Erythroblast (primary cell): ENCODE measurements around the gene S1PR4.
"Not testable (repeated sequence)": the region's sequence is repeated elsewhere in the genome, so short reads cannot be mapped to it uniquely, and the experiment has no call there.

Experiments used
- DNase-seq, 2 experiments: peaks; one replicate each; lab custom pipeline; 2025; lab: John Stamatoyannopoulos, UW
- GATA1 ChIP-seq: IDR thresholded peaks from 2 replicates; pipeline ENCODE4 v1.6.1; 2011; ENCODE audit warnings: low read depth, mild to moderate bottlenecking, control low read depth, low read length, moderate library complexity
- POLR2A ChIP-seq: IDR thresholded peaks from 2 replicates; pipeline ENCODE4 v1.6.1; 2011; ENCODE audit warnings: mild to moderate bottlenecking, low read length

The S1PR4 gene

DNA sequence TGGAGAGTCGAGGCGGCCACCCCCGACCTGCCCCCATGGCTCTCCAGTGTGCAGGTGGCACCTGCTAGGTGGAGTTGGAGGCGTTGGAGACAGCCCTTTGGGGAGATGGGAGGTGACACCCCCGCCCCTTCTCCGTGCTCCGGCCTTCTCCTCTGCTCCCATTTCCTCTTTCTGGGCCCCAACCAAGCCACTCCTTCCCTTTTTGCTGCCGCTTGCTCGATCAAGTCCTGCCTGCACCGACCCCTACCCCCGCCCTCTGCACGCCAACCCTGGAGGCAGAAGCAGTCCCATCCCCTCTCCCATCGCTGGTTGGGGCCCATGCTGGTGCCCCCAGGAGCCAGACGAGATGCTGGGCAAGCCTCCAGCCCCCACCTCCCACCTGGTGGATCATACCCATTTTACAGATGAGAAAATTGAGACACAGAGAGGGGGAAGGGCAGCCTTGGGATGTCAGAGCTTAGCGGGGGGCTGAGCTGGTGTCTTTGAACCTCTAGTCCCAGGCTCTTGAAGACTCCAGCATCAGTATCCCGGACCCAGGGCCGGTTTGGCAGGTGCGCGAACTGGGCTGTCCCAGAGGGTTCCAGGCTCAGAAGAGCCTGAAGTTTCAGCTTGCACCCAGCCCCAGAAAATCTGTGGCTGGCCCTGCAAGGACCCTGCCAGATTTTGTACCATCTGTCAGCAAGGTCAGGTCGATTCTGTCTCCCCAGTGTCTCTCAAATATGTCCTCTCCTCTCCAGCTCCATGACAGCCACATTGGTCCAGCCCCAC is 32.5 kb upstream of the S1PR4 start:
- TF ChIP-seq GATA1 (no peak), POLR2A (no peak)
- no peak for DNase-seq

DNA sequence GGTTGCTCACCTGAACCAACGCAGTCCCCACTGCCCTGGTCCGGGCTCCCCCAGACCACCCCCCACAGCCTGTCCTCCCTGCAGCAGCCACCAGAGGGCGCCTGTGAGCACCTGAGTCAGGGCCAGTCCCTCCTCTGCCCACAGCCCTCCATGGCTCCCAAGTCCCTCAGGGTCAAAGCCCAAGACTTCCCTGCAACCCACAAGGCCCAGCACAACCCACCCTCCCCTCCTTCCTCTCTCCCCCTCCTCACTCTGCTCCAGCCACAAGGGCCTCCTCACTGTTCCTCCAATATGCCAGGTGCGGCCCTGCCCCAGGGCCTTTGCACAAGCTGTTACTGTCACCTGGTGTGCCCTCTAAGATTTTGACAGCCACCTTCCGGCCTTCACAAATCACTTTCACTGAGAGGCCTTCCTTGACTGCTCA is 31.9 kb upstream of the S1PR4 start:
- DNase-seq = peak in 1 of 2 experiments; percentile 63
- no peak for TF ChIP-seq POLR2A
- TF ChIP-seq GATA1 = no peak

DNA sequence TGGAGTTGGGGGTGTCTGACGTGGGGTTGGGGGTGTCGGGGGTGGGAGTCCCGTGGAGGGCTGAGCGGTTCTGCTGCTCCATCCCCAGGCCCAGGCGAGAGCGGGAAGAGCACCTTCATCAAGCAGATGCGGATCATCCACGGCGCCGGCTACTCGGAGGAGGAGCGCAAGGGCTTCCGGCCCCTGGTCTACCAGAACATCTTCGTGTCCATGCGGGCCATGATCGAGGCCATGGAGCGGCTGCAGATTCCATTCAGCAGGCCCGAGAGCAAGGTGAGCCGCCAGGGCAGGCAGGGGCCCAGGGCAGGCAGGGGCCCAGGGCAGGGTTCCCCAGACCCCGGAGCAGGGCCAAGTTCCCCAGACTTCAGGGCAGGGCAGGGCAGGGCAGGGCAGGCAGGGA is 30.1 kb upstream of the S1PR4 start:
- no peak for DNase-seq
- TF ChIP-seq GATA1 = no peak

DNA sequence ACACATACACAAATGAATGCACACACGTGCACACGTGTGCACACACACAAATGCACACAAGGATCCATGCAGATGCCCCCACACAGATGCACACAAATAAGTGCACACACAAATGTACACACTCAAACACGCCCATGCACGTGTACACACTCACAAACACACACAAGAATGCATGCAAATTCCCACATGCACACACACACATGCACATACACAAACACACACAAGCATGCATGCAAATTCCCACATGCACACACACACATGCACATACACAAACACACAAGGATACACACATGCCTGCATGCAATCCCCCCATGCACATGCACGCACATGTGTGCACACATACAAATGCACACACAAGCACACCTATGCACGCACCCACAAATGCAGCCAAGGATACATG is 29.5 kb upstream of the S1PR4 start:
- no peak for TF ChIP-seq GATA1
- TF ChIP-seq POLR2A = no peak
- DNase-seq = no peak

DNA sequence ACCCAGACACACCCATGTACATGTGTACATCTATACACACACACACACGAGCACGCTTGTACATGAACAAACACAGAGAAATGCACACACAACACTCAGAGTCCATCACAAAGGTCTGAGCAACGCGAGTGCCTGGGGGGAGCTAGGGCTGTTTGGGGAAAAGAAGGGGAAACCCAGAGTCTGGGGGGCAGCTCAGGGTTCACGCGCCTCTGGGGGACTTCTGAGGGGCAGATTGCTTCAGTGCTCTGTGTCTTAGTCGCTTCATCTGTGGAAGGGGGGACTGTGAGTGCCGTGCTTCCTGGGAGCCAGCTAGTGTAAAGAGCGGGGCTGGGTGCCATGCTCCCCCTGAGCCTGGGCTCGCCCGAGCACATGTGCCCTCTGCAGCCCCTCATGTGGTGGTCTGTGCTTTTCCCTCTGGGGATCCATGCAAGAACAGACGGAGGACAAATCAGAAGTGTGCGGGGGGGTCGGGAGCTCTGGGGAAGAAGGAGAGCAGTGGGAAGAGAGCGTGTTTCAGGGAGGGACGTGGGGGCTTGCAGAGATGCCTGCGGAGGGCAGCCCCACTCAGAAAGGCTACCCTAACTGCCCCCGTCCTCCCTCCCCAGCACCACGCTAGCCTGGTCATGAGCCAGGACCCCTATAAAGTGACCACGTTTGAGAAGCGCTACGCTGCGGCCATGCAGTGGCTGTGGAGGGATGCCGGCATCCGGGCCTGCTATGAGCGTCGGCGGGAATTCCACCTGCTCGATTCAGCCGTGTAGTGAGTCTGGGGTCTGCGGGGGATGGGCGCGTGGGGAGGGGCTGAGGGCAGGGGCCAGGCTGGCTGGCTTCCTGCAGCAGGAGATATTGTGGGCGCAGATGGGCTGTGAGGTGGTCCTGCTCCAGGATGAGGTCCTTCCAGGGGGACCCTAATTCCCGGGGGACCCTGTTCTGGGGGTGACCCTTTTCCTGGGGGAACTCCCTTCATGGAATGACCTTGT is 28.8 kb upstream of the S1PR4 start:
- TF ChIP-seq GATA1 = no peak
- TF ChIP-seq POLR2A = no peak
- DNase-seq = no peak

DNA sequence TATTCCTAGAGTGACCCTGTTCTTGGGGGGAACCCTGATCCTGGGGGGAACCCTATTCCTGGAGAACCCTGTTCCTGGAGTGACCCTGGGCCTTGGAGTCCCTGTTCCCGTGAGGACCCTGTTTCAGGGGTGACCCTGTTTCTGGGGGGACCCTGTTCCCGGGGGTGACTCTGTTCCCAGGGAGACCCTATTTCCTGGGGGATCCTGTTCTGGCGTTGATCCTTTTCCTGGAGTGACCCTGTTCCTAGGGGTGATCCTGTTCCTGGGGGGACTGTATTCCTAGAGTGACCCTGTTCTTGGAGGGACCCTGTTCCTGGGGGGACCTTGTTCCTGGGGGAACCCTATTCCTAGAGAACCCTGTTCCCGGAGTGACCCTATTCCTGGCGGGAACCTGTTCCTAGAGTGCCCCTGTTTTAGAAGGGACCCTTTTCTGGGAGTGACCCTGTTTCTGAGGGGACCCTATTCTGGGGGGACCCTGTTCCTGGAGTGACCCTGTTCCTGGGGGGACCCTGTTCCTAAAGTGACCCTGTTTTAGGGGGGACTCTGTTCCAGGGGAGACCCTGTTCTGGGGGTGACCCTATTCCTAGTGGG is 27.7 kb upstream of the S1PR4 start:
- TF ChIP-seq POLR2A (no peak), GATA1 (no peak)
- no peak for DNase-seq

DNA sequence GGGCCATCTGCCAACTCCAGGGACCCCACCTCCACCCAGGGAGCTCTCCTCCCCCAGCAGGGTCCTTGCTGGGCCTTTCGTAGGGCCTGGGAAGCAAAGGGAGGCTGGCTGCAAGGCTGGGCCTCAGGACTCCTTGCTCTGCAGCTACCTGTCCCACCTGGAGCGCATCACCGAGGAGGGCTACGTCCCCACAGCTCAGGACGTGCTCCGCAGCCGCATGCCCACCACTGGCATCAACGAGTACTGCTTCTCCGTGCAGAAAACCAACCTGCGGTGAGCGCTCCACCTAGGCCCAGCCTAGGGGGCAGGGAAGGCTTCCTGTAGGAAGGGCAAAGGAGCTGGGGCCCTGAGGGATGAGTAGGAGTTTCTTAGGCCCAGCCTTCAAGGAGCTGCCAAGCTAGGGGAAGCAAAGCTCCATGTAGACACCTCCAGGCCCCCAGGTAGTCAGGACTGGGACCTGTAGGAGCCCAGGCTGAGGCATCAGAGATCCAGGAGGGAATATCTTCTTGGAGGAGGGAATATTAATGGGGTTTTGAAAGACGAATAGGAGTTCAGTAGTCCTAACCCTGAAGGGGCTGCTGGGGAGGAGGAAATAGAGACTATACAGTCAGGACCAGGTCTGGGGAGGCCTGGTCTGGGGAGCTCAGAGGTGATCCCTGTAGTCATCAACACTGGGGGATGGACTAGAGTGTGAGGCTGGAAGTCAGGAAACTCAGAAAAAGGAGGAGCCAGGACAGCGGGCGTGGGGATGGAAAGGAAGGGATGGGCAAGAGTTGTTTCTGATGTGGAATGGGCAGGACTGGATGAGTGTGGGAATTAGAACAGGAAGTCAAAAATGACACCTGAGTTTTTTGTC is 26.8 kb upstream of the S1PR4 start:
- no peak for TF ChIP-seq GATA1
- no peak for TF ChIP-seq POLR2A
- no peak for DNase-seq

DNA sequence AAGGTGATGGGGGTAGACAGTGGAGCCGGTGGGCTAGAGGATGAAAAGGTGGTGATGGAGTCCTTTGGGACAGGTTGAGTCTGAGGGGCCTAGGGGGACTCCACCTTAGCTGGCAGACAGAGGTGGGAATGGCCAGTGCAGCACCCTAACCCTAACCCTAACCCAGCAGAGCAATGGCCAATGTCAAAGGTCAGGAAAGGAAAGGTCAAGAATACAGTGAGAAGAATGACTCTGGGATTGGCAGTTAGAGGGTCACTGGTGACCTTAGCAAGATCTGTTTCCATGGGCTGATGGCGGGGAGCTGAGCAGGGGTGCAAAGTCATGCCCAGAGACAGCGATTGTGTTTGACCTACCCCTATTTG is 26.2 kb upstream of the S1PR4 start:
- TF ChIP-seq GATA1 (no peak), POLR2A (no peak)
- DNase-seq = no peak

DNA sequence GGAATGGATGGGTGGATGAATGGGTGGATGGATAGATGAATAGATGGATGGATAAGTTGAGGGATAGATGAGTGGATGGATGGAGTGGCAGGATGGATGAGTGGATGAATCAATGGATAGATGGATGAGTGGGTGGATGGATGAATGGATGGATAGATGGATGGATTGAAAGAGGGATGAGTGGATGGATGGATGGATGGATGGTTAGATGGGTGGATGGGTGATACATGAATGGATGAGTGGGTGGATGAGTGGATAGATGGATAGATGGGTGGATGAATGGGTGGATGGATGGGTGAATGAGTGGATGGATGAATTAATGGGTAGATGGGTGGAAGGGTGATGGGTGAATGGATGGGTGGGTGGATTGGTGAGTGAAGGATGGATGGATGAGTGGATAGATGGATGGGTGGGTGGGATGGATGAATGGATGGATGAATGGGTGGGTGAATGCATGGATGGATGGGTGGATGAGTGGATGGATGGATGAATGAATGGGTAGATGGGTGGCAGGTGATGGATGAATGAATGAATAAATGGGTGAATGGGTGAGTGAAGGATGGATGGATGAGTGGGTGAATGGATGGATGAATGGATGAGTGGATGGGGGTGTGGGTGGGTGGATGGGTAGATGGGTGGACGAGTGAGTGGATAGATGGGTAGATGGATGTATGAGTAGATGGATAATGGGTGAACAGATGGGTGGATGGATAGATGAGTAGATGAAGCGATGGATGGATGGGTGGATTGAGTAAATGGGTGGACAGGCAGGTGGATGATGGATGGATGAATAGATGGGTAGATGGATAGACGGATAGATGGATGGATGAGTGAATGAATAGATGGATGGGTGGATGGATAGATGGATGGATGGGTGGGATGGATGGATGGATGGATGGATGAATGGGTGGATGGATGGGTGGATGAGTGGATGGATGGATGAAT is 25.0 kb upstream of the S1PR4 start:
- DNase-seq = no peak
- TF ChIP-seq POLR2A (no peak), GATA1 (no peak)

DNA sequence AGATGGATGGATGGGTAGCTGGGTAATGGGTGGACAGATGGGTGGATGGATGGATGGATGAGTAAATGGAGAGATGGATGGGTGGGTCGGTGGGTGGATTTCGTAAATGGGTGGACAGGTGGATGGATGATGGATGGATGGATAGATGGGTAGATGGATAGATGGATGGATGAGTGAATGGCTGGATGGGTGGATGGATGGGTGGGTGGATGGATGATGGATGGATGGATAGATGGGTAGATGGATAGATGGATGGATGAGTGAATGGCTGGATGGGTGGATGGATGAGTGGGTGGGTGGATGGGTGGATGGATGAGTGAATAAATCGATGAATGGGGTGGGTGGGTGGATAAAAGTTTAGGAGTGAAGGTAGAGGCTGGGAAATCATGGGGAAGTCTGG is 24.1 kb upstream of the S1PR4 start:
- not testable (repeated sequence) for DNase-seq

DNA sequence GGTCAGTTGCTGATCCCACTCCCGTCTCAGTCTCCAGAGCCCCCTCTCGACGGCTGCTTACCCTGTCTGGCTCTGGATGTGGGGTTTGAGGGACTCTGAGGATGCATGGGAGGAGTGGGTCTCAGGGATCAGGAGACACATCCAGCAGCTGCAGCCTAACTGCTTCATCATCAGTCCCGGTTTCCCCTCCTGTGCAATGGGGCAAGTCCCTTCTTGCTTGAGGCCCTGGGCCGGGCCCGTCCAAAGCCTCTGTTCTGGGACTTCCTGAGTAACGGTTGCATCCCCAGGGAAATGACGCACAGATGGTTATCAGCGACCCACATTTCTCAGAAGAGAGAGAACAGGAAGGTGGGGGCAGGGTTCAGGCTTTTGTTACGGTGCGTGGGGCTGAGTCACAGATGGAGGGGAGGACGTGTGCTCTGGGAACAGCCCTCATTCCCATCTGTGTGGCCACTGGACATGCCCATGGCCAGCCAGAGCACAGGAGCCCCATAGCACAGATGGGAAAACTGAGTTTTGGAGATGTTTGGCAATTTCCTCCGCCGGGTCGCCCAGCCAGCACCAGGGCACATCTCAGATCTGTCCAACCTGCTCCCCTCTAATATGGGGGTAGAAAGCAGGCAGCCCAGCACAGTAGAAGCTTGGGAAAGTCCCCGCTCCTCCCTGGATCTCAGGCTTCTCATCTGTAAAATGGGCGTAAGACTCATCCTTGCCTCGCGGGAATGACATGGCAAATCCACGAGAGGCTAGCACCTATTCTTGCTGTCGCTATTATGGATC is 23.4 kb upstream of the S1PR4 start:
- TF ChIP-seq POLR2A (peak; percentile 78), GATA1 (no peak)
- peak in 1 of 2 experiments; percentile 41 for DNase-seq
